GM21528 (cell line): ENCODE results near the gene APCS.
A peak's percentile ranks its signal among the peaks of the same experiment; 100 is the strongest.

ENCODE experiments used
- ATAC-seq: cut with Tn5 transposase; IDR thresholded peaks from one replicate; pipeline ENCODE4 v1.9.1; 2021; ENCODE audit warnings: mild to moderate bottlenecking, moderate library complexity; ENCODE audit not compliant: unreplicated experiment, low FRiP score

APCS gene, protein sequence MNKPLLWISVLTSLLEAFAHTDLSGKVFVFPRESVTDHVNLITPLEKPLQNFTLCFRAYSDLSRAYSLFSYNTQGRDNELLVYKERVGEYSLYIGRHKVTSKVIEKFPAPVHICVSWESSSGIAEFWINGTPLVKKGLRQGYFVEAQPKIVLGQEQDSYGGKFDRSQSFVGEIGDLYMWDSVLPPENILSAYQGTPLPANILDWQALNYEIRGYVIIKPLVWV

DNA sequence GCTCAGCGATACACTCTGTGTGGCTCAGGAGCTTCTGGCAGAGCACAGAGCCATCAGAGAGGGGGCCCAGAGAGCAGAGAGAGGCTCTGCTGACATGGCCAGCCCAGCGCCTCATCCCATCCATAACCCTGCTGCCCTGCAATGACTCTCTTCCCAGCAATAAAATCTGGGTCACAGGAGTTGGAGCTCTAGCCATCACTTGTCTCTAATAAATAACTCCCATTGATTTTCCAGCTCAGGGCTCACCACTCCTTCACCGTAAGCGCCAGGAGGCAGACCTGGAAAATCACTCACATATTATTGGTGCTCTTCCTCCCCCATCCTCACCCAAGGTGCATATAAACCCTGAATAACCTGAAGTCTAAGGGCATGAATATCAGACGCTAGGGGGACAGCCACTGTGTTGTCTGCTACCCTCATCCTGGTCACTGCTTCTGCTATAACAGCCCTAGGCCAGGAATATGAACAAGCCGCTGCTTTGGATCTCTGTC is at the start of gene APCS:
Gene APCS, plus strand, starts transcription at position 366 of the 491 bp plus-strand sequence. Its CDS starts 96 bp downstream, at position 462.
- no peak for ATAC-seq

DNA sequence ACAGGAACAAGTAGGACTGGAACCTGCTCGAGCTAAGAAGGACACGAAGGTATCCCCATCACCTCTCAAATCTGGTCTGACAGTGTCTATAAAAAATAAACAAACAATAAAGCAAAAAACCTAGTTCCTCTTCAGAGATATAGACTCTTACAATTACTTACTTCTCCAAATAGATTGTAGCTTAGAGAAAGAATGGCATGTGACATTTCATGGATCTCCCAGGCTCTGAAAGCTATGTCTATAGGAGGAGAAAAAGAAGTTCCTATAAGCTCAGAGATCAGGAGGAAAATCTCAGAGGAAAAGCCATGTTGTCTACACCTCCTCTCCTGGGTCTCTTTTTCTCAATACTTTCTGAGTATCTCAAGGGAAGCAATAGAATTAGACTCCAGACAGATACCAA is 39.5 kb upstream of the APCS start:
- ATAC-seq: no peak

DNA sequence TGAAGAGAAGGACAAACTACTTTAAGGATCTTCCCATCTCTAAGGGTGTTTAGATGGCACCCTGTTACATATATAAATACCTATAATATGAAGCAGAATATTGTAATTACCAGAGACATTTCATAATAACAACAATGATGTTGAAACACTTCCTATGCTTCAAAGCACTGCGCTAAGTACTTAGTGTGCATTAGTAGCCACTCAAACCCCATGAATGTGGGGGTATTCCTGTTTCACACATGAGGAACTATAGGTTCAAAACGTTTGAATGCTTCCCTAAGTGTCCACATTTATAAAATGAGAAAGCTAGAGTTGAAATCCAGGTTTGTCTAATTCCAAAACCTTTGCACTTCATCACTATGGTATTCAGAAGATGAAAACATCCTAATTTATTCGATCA is 33.4 kb upstream of the APCS start:
- ATAC-seq: no peak

GRCh38 chr1:159554696-159555095 is 32.9 kb upstream of the APCS start:
- ATAC-seq: no peak

- ATAC-seq: no peak
Measured at GRCh38 chr1:159556931-159557369, 30.7 kb upstream of the APCS start.

GRCh38 chr1:159560599-159560998 is 27.0 kb upstream of the APCS start:
- ATAC-seq: no peak

- ATAC-seq: no peak
Measured at GRCh38 chr1:159561497-159561896, 26.1 kb upstream of the APCS start.

GRCh38 chr1:159562680-159563079 is 24.9 kb upstream of the APCS start:
- no peak for ATAC-seq

DNA sequence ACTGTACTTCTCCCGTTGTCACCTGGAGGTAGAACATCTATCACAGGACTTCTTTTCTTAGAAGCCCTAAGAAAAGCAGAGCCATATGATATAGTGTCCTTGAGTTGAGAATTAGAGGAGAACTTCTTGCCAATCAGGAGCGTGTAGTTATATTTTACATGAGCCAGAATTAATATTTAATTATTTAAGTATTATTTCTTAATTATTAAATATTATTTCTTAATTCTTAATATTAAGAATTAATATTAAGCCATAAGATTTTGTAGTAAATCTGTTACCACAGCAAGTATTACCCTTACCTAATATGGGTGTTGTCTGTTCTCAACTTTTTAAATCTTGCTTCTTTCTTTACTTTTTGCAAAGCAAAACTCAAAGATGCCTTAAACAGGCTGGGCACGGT is 10.2 kb upstream of the APCS start:
- no peak for ATAC-seq

GRCh38 chr1:159580340-159580739 is 7.3 kb upstream of the APCS start:
- ATAC-seq: peak; percentile 55

GRCh38 chr1:159581422-159581821 is 6.2 kb upstream of the APCS start:
- ATAC-seq: no peak

DNA sequence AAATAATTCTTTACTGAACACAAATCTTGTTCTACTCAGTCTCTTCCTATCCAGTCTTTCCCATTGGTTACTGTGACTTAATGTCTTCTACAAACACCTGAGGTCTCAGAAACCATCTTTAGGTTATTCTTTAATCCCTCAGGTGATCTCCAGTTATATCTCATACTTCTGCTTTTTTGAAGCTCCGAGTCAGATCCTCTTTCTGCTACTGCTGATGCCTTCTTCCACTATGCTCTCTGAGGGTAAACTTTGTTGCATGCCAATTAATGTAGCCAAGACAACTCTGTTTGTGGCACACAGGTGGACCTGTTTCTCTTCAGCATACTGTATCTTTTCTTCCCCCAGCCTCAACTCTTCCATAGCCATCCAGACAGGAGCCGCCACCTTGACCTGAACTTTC is 3.1 kb upstream of the APCS start:
- no peak for ATAC-seq

GRCh38 chr1:159591981-159592380 is 4.4 kb downstream of the APCS start:
- ATAC-seq: no peak

- ATAC-seq: no peak
Measured at GRCh38 chr1:159594625-159595405, 7.2 kb downstream of the APCS start.

- no peak for ATAC-seq
Measured at GRCh38 chr1:159598196-159598595, 10.6 kb downstream of the APCS start.

GRCh38 chr1:159600894-159601293 is 13.3 kb downstream of the APCS start:
- ATAC-seq: no peak

DNA sequence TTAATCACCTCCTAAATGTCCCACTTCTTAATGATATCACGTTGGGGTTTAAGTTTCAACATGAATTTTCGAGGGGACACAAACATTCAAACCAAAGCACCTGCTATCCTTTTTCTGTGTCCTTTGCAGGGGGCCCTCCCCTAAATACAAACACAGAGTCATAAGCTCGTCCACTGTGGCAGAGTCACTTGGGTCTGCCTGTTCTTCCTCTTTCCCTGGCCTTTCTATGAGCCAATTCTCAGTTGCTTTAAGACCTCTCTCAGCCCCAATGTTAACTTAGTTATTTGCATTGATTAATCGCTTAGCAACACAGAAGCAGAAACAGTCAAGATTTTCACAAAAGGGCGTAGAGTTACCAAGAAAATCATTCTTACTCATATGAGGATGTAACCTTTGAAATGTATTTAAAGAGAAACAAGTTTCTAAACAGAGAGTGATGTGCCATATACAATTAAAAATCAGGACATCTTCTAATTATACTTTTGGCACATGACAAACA is 14.9 kb downstream of the APCS start:
- ATAC-seq: no peak

DNA sequence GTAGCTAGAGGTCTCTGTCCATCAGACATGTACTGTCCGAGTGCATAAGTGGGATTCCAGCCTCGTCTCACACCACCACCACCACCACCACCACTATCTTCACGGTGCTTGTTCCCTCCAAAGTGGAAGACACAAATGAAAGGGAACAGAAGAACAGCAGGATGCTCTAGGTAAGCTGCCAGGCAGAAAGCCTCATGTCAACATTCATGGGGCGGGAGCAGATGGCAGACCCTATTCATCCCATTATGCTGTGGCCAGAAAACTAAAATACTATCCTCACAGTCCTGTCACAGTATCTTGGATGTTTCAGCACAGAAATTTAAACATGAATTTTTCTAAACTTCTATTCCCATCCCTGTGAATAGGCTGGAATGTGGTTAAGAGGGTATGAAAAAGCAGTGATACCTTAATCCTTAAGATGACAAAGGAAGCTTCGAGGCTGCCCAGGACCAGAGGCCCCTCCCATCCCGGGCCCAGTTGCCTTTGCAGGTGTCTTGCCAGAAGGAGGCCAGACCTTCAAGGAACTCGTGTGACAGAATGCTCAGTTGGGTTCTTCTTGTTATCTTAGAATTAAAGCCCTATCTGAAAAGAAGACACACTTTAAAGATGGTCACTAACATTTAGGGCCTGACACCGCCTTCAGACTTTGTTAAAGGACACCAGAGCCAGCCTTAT is 24.7 kb downstream of the APCS start:
- ATAC-seq: no peak

- no peak for ATAC-seq
Measured at GRCh38 chr1:159632922-159633321, 45.3 kb downstream of the APCS start.
